Endothelial cell of umbilical vein (primary cell): ENCODE results near the gene SHOX.

Experiments
- CTCF ChIP-seq, 2 donors: IDR thresholded peaks; 1 replicate in 1 of 2; 2 replicates in 1 of 2; pipeline ENCODE4 v1.5.1; 2011; ENCODE audit warnings: low read length in 2 of 2, mild to moderate bottlenecking in 2 of 2, moderate library complexity in 2 of 2, control low read depth in 1 of 2, inconsistent platforms in 1 of 2, low read depth in 1 of 2; ENCODE audit not compliant: insufficient read depth in 1 of 2; ENCODE audit errors: extremely low read depth in 1 of 2
- EZH2 ChIP-seq: IDR thresholded peaks from 2 replicates; pipeline ENCODE4 v1.6.1; 2012; ENCODE audit warnings: borderline replicate concordance, low read depth, mild to moderate bottlenecking, moderate library complexity, low read length, inconsistent platforms; ENCODE audit not compliant: severe bottlenecking
- FOS ChIP-seq: IDR thresholded peaks from 2 replicates; pipeline ENCODE4 v1.6.1; 2011; ENCODE audit warnings: mild to moderate bottlenecking, low read length, moderate library complexity, borderline replicate concordance; ENCODE audit not compliant: insufficient read depth
- JUN ChIP-seq: IDR thresholded peaks from 2 replicates; pipeline ENCODE4 v1.6.1; 2011; ENCODE audit warnings: borderline replicate concordance, low read depth; ENCODE audit not compliant: insufficient read length, insufficient read depth
- MYC ChIP-seq: IDR thresholded peaks from one replicate; pipeline ENCODE4 v1.6.1; 2011; ENCODE audit warnings: mild to moderate bottlenecking, low read depth, low read length
- POLR2A ChIP-seq: IDR thresholded peaks from 2 replicates; pipeline ENCODE4 v1.6.1; 2012; ENCODE audit warnings: low read depth, mild to moderate bottlenecking, control low read depth, low read length
- POLR2AphosphoS5 ChIP-seq: IDR thresholded peaks from 2 replicates; pipeline ENCODE4 v1.6.1; 2012; ENCODE audit warnings: low read depth, mild to moderate bottlenecking, control low read depth, low read length, moderate library complexity; ENCODE audit not compliant: insufficient read depth
- TF ChIP-seq, protein P1 (sequence below): IDR thresholded peaks from 2 replicates; pipeline ENCODE4 v1.6.1; 2011; ENCODE audit not compliant: insufficient read depth, insufficient read length

DNA sequence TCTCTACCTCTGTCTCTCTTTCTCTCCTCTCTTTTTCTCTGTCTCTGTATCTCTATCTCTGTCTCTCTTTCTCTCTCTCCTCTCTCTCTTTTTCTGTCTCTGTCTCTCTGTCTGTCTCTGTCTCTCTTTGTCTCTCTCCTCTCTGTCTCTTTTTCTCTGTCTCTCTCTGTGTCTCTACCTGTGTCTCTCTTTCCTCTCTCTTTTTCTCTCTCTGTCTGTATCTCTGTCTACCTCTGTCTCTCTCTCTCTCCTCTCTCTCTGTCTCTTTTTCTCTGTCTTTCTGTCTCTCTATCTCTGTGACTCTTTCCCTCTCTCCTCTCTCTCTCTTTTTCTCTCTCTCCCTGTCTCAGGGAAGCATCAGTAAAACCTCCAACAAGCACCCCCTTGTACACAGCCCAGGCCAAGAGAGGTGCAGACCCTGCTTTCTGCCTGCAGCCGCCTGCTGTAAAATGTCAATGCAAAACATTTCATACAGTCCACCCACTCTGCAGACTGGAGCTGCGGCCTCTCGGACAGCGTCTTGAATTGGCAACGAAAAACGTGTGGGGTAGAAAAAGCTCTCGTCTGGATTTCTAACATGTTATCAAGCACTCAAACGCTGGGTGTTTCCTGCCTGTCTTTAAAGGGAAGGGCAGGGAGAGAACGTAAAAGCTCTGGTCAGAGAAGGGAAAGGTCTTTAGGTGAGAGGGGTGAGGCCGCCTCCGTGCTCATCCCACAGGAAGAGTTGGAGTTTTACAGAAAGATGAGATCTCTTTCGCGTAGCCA lies 3.7 kb upstream of the SHOX start:
- TF ChIP-seq CTCF (IDR thresholded peaks at IDR 0.05; ENCODE audit: extremely low read depth in 1 of 2, insufficient read depth in 1 of 2, low read depth in 1 of 2, low read length in 2 of 2) (no peak), POLR2AphosphoS5 (no peak), EZH2 (no peak), POLR2A (no peak), FOS (no peak), JUN (no peak), MYC (no peak)
- TF ChIP-seq, protein P1, sequence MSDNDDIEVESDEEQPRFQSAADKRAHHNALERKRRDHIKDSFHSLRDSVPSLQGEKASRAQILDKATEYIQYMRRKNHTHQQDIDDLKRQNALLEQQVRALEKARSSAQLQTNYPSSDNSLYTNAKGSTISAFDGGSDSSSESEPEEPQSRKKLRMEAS, result no peak
